ENCODE measurements around the gene E2F4.

The E2F4 gene

DNA sequence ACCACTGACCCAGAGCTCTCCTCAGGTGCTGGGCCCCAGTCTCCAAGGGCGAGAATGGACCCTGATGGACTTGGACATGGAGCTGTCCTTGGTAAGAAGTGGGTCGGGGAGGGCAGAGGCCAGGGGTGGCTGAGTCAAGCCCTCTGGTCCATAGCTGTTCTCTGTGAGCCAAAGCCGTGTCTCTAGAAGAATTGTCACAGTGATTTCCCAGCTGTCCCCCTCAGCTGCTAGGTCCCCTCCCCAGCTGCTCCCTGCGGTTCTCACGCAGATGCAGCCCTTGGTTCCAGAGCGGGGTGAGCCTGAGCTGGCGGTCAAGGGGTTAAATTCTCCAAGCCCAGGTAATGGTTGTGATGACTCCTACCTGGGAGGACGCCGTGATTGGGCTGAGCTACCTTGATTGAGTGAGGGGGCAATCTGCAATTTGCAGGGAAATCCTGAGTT is 22.9 kb upstream of the E2F4 start:
- no peak overlapping the region; the same call in 1 of the 2 replicates for H3K9ac ChIP-seq (ENCODE audit: low read length)
- no peaks in the 10 kb centered on the region for H4K20me1 ChIP-seq (ENCODE audit: insufficient read depth, low read length)
- H3K36me3 ChIP-seq (replicated peaks; ENCODE audit: low read depth, low read length), result peaks cover 10% of the 10 kb centered on the region
- peak overlapping the region; percentile 90 for H3K4me2 ChIP-seq (ENCODE audit: low read length)
- no peak overlapping the region for H2AFZ ChIP-seq (ENCODE audit: low read depth, low read length)
- H3K4me1 ChIP-seq (ENCODE audit: low read length), result peaks cover 63% of the 10 kb centered on the region
- TF ChIP-seq EZH2phosphoT487 (IDR thresholded peaks at IDR 0.05; ENCODE audit: low read depth) (no peak), CTCF (IDR thresholded peaks at IDR 0.05; ENCODE audit: low read depth, low read length) (no peak)
- peak overlapping the region; percentile 88; the same call in 1 of the 2 replicates for H3K27ac ChIP-seq (ENCODE audit: low read length)
- H3K27me3 ChIP-seq (ENCODE audit: low read depth, low read length), result no peaks in the 10 kb centered on the region
- H3K79me2 ChIP-seq (ENCODE audit: low read length), result peaks cover 10% of the 10 kb centered on the region; the same call in 1 of the 2 replicates
- H3K9me3 ChIP-seq (ENCODE audit: insufficient read depth, low read length), result no peaks in the 10 kb centered on the region
- peak overlapping the region; percentile 71; the same call in 1 of the 2 replicates for H3K4me3 ChIP-seq (ENCODE audit: low read length)

- no peaks in the 10 kb centered on the region for H3K27me3 ChIP-seq (ENCODE audit: low read depth, low read length)
- peaks cover 10% of the 10 kb centered on the region for H3K36me3 ChIP-seq (replicated peaks; ENCODE audit: low read depth, low read length)
- peaks cover 67% of the 10 kb centered on the region for H3K4me1 ChIP-seq (ENCODE audit: low read length)
- peak overlapping the region; percentile 71 for H3K4me3 ChIP-seq (ENCODE audit: low read length)
- H3K9me3 ChIP-seq (ENCODE audit: insufficient read depth, low read length), result no peaks in the 10 kb centered on the region
- peak overlapping the region; percentile 90 for H3K4me2 ChIP-seq (ENCODE audit: low read length)
- H4K20me1 ChIP-seq (ENCODE audit: insufficient read depth, low read length), result no peaks in the 10 kb centered on the region
- 0 out of 2 replicates have a peak overlapping the region, but pooled peaks have one; percentile 7 for H2AFZ ChIP-seq (ENCODE audit: low read depth, low read length)
- H3K79me2 ChIP-seq (ENCODE audit: low read length), result peaks cover 10% of the 10 kb centered on the region; the same call in 1 of the 2 replicates
- peak overlapping the region; percentile 88 for H3K27ac ChIP-seq (ENCODE audit: low read length)
- peak; percentile 82 for TF ChIP-seq CTCF (IDR thresholded peaks at IDR 0.05; ENCODE audit: low read depth, low read length)
- no peak for TF ChIP-seq EZH2phosphoT487 (IDR thresholded peaks at IDR 0.05; ENCODE audit: low read depth)
- peak overlapping the region; percentile 78 for H3K9ac ChIP-seq (ENCODE audit: low read length)
Measured at GRCh38 chr16:67169642-67170167, 22.2 kb upstream of the E2F4 start.

GRCh38 chr16:67170168-67170948 is 21.6 kb upstream of the E2F4 start, which contains the start of gene NOL3:
TSS of gene NOL3 (plus strand) at chr16:67170538.
- TF ChIP-seq EZH2phosphoT487 (IDR thresholded peaks at IDR 0.05; ENCODE audit: low read depth) (no peak), CTCF (IDR thresholded peaks at IDR 0.05; ENCODE audit: low read depth, low read length) (no peak)
- Histone ChIP-seq H3K9me3 (ENCODE audit: insufficient read depth, low read length) (no peaks in the 10 kb centered on the region), H2AFZ (ENCODE audit: low read depth, low read length) (0 out of 2 replicates have a peak within 1 kb of the TSS, but pooled peaks have one; percentile 7), H4K20me1 (ENCODE audit: insufficient read depth, low read length) (no peaks in the 10 kb centered on the region), H3K4me3 (ENCODE audit: low read length) (peak within 1 kb of the TSS; percentile 80), H3K27ac (ENCODE audit: low read length) (peak within 1 kb of the TSS; percentile 88), H3K79me2 (ENCODE audit: low read length) (peaks cover 10% of the 10 kb centered on the region; the same call in 1 of the 2 replicates), H3K27me3 (ENCODE audit: low read depth, low read length) (no peaks in the 10 kb centered on the region), H3K9ac (ENCODE audit: low read length) (peak within 1 kb of the TSS; percentile 91), H3K36me3 (replicated peaks; ENCODE audit: low read depth, low read length) (peaks cover 17% of the 10 kb centered on the region), H3K4me2 (ENCODE audit: low read length) (peak within 1 kb of the TSS; percentile 96), H3K4me1 (ENCODE audit: low read length) (peaks cover 71% of the 10 kb centered on the region)
